GM21526 (cell line): ENCODE results near the gene IL31RA.
"Not testable (repeated sequence)": the region's sequence is repeated elsewhere in the genome, so short reads cannot be mapped to it uniquely, and the experiment has no call there.

ENCODE experiments used
- ATAC-seq: cut with Tn5 transposase; IDR thresholded peaks from one replicate; pipeline ENCODE4 v1.9.1; 2021; ENCODE audit warnings: moderate library complexity; ENCODE audit not compliant: unreplicated experiment, low FRiP score

Gene IL31RA

DNA sequence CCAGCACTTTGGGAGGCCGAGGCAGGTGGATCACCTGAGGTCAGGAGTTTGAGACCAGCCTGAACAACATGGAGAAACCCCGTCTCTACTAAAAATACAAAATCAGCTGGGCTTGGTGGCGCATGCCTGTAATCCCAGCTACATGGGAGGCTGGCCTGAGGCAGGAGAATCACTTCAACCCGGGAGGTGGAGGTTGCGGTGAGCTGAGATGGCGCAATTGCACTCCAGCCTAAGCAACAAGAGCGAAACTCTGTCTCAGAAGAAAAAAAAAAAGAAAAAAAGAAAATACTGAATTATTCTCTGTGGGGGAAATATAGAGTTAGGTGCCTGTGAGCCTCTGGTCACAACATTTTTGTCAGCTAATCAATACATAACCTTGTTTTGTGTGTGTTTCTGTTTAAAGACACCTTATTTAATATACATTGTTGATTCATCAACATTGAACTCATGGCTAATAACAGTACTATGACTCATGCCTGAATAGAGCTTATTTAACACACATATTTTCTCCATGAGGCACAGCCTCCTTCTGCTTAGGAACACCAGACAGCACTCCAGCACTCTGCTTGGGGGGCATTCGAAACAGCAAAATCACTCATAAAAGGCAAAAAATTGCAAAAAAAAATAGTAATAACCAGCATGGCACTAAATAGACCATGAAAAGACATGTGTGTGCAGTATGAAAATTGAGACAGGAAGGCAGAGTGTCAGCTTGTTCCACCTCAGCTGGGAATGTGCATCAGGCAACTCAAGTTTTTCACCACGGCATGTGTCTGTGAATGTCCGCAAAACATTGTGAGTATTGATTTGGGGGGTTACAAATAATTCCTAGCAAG lies at the start of gene IL31RA:
TSS of gene IL31RA (plus strand) at position 519 of the 836 bp plus-strand sequence. CDS start at position 733, 214 bp downstream.
- no peak for ATAC-seq

DNA sequence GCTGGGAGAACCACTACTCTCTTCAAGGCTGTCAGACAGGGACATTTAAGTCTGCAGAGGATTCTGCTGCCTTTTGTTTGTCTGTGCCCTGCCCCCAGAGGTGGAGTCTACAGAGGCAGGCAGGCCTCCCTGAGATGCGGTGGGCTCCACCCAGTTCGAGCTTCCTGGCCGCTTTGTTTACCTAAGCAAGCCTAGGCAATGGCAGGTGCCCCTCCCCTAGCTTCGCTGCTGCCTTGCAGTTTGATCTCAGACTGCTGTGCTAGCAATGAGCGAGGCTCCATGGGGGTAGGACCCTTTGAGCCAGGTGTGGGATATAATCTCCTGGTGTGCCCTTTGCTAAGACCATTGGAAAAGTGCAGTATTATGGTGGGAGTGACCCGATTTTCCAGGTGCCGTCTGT lies 42.3 kb upstream of the IL31RA start:
- not testable (repeated sequence) for ATAC-seq

- ATAC-seq, result not testable (repeated sequence)
Observed at GRCh38 chr5:55815939-55816338, 35.2 kb upstream of the IL31RA start.

- no peak for ATAC-seq
Observed at GRCh38 chr5:55816342-55816741, 34.8 kb upstream of the IL31RA start.

DNA sequence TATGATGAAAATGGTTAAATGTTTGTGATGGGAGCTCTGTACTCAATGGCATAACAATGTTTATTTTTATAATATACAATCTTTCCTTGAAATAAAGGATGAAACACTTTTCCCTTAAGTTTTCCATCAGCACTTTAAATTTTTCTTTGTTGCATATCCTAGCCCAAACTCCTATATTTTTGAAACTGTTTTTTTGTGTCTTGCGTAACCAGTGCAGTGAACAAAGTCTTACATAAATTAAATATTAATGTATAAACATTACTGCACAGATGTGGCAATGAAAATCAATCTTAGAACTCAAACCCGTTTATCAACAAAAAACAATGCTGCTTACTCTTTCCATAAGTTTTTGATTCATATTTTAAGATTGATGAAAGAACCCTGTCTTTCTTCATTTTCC lies 34.1 kb upstream of the IL31RA start:
- ATAC-seq, result no peak

DNA sequence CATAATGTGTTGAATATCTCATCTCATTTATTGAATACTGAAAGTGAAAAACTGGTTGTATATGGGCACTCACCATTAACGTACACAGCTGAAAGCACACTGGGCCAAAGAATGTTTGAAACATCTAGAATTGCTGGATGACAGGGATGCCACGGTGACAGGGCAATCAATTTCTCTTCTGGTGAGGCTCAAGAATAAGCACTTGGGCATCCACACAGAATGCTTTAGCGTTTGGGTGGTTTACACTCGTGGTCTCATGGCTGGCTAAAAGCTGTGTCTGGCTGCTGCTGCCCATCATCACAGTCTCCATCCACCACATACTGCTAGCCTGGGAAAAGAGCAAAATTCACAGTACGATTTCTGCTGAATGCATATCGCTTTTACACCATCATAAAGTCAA lies 30.7 kb upstream of the IL31RA start:
- no peak for ATAC-seq

DNA sequence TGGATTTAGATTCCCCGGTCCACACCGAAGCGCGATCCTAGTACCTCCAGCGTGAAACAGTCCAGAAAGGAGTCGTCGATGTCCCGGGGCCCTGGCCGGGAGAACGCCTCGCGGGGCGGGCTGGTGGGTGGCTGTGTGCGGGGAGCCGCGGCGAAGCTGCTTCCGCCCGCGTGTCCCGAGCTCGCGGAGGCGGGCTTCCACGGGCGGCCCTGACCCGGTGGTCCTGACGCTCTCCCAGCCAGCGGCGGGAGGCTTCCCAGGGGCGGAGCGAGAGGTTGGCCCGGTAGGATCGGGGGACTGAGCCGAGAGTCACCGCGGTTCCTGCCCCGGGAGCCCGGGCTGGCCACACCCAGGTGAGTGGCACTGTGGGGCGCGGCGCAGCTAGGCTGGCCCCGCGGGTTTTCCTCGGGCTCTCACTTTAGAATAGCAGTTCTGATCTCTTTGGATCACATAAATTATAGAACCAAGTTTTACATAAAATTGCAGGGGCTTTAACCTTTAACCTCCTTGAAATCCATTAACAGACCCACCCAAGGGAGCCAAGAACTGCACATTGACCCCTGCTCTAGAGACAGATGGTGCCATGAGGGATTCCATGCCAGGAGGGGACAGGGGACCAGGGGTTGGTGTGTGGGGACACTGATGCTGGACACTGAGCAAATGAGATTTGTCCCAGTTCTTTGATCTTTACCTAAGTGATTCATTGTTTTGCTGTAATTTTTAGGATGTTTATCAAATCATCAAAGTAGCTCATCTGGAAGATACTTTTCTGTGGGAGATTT lies 29.2 kb upstream of the IL31RA start:
- no peak for ATAC-seq

- no peak for ATAC-seq
Observed at GRCh38 chr5:55823151-55823796, 27.9 kb upstream of the IL31RA start.

GRCh38 chr5:55829956-55830355 lies 21.2 kb upstream of the IL31RA start:
- ATAC-seq, result no peak

DNA sequence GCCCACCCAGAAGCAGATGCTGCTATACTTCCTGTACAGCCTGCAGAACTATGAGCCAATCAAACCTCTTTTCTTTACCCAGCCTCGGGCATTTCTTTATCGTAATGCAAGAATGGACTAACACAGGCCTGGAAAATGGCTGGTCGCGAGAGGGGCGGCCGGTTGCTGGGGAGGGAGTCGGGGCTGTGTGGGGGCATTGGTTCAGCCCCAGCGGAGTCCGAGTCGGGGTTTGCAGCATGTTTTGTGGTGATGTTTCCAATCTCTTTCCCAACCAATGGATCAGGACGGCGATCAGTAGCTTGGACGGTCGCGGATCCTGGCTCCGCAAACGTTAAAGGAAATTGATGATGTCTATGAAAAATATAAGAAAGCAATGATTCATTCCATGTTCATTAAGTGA lies 18.7 kb upstream of the IL31RA start:
- ATAC-seq, result no peak

GRCh38 chr5:55836191-55836590 lies 15.0 kb upstream of the IL31RA start:
- ATAC-seq, result no peak

DNA sequence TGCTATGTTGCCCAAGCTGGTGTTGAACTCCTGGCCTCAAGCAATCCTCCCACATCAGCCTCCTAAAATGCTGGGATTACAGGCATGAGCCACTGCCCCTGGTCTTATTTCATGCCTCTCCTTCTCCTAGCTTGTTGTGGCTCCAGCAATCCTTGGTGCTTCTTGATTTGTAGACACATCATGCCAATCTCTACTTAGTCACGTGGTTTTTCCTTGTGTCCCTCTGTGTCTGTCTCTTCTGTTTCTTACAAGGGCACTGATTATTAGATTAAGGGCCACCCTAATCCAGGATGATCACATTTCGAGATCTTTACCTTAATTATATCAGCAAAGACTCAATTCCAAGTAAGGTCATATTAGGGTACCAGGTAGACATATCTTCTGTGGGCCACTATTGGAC lies 9.2 kb upstream of the IL31RA start:
- no peak for ATAC-seq

DNA sequence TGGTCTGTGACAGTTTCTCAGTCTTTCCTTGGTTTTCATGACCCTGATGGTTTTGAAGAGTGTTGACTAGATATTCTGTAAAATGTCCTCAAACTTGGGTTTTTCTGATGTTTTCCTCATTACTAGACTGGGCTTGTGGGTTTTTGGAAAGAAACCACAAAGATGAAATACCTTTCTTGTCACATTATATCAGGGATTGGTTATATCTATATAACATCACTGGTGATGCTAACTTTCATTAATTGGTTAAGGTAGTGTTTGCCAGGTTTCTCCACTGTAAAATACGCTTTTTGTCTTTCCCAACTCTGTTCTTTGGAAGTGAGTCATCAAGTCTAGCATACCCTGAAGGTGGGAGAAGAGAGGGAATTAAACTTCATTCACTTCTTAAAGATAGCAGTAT lies 3.3 kb upstream of the IL31RA start:
- no peak for ATAC-seq

GRCh38 chr5:55848783-55849182 lies 2.4 kb upstream of the IL31RA start:
- ATAC-seq, result no peak

GRCh38 chr5:55851675-55851979 lies 470 bp downstream of the IL31RA start:
- no peak for ATAC-seq

DNA sequence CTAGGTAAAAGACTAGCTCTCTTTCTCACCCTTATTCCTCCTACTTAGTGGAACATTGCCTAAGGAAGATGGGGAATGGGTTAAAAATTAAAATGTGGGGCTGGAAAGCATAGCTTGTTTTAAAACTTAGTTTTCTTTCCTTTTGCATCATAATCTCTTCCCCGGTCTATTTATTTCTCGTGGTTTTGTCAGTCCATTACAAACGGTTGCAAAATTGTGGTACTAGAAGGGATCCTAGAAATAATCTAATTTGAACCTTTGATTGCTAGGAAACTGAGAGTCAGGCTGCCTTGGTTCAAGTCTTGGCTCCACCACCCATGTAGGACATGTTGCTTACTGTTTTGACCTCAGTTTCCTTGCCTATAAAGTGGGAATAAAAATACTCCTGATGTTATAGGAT lies 1.3 kb downstream of the IL31RA start:
- no peak for ATAC-seq

DNA sequence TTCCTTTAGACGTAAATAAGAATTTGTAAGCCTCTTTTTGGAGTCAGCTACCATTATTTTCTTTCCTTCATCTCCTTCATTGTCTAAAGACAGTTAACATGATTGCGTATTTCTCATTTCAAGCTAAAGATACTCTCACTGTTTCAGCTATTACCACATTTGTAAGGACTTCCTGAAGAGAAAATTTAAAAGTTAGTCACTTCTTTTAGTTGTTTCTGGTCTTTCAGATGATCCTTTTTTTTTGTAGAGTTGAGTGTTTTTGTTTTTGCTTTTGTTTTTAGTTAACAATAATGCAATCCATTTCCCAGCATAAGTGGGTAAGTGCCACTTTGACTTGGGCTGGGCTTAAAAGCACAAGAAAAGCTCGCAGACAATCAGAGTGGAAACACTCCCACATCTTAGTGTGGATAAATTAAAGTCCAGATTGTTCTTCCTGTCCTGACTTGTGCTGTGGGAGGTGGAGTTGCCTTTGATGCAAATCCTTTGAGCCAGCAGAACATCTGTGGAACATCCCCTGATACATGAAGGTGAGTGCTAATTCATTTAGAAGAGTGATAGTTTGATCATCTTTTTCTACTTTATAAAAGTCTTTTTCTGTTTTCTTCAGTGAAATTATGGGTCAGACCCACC lies 2.0 kb downstream of the IL31RA start:
- ATAC-seq, result no peak

DNA sequence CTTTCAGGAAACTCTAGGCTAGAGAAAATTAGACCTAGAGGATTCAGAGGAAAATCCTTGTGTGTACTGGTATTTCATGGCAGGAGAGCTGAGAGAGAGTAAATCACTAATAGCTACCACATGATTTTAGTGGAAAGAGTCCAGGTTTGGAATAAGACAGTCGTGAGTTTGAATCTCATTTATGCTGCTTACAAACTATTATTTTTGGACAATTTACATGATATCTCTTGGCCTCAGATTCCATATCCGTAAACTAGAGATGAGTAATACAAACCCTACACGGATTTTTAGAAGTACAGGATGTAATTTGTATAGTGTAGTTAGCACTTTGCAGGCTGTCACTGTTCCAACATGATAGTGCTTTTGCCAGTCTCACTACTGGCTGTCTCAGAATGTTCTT lies 2.7 kb downstream of the IL31RA start:
- ATAC-seq, result no peak

GRCh38 chr5:55855509-55855908 lies 4.4 kb downstream of the IL31RA start:
- no peak for ATAC-seq

DNA sequence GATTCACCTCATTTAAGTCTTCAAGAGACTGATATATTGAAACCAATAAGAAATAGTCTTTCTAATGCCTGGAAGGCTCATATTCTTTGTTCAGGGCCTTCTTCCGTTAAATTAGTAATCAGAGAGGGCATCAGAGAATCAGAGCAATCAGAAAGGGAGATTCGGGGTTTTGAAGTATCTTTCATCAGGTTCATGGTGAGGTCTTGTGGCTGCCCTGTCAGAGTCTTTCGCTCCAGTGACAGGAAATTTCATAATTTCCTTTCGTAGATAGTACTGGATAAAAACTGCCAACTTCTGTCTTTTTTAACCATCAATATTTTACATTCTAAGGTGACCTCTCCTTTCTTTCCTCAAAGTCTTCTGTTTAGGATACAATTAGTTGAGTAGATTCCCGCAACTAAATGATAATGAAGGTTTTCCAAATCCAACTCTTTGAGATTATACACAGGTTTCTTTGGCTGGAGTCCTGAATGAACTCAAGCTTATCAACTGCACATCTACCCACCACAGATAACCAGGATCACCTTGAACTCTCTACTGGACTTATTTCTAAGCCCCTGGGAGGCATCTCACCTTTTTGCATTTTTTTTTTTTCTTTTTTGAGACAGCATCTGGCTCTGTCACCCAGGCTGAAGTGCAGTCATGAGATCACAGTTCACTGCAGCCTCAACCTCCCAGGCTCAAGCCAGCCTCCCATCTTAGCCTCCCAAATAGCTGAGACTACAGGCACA lies 5.5 kb downstream of the IL31RA start:
- no peak for ATAC-seq
